HG03045 (cell line): Measurements from ENCODE around the gene SLC38A1.
A peak's percentile ranks its signal among the peaks of the same experiment; 100 is the strongest.
"Not testable (repeated sequence)": the region's sequence is repeated elsewhere in the genome, so short reads cannot be mapped to it uniquely, and the experiment has no call there.

Source experiments
- ATAC-seq: cut with Tn5 transposase; IDR thresholded peaks from one replicate; pipeline ENCODE4 v1.9.1; 2021; ENCODE audit warnings: mild to moderate bottlenecking, moderate library complexity; ENCODE audit not compliant: unreplicated experiment

SLC38A1 gene

GRCh38 chr12:46209914-46210872 is 58.6 kb downstream of the SLC38A1 start:
- peak; percentile 68 for ATAC-seq

DNA sequence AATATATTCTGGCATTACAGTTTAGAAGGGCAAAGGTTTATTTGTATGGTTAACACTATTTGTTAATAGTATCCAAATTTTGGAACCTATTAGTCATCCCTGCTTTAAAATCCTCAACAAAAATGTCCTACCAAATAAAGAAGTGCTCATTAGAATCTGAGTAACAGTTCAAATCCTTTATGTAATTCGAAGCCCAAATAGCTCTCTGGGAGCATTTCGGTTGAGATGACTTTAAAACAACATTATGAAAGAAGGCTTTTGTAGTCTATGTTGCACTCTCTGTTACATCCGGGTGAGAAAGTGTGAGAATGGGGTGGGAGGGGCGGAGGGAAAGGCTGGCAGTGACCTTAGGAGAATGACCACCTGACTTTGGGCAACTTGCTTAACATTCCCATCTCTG is 59.7 kb downstream of the SLC38A1 start:
- no peak for ATAC-seq

DNA sequence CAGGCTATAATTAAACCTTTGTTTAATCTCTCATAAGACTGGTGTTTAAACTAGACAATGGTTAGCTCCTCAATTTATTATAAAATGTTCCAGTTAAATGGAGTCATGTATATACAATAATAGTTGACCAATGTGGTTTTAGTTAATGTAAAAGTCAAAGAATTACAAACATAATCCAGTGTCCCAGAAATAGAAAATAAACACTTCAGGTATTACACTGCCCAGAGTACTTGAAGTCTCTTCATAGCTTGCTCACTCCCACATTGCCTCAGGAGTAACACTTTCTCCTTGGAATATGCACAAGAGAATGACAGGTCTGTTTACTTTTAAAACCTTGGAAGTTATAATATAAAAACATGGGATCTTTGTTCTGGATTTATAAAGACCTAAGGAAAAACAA is 60.5 kb downstream of the SLC38A1 start:
- no peak for ATAC-seq

- no peak for ATAC-seq
Measured at GRCh38 chr12:46207644-46208043, 61.2 kb downstream of the SLC38A1 start.

DNA sequence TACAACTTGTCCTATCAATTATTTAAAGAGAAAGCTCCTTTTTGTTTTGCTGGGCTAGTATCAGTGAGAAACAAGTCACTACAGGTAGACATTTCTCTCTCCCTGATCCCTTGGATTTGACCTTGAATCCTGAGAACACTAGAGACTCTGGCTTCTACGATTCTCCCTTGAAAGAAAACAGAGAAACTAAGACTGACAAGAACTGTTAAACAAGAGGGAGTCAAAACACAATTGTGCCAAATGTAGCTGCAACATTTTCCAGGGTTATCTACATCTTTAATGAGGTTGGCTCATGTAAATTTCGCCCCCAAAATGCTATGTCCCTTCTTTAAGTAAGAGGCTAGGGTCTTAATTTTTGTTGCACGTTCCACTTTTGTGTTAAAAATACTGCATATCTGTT is 62.4 kb downstream of the SLC38A1 start:
- no peak for ATAC-seq

DNA sequence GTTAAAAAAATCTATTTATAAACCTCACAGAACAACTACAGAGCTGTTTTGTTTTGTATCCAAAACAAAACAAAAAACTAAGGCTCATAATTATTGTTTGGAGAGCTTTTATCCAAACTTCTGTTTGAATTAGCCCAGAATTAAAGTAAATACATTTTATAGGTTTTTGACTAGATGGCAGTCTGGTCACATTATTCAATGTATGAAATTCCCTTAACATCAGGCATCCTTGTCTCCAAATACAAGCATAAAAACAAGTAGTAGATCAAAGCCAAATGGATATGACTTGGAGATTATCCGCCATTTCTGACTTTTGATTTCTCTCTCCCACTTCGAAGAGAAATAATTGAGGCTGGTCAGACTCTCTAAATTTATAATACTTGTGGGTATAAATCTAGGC is 63.5 kb downstream of the SLC38A1 start:
- no peak for ATAC-seq

DNA sequence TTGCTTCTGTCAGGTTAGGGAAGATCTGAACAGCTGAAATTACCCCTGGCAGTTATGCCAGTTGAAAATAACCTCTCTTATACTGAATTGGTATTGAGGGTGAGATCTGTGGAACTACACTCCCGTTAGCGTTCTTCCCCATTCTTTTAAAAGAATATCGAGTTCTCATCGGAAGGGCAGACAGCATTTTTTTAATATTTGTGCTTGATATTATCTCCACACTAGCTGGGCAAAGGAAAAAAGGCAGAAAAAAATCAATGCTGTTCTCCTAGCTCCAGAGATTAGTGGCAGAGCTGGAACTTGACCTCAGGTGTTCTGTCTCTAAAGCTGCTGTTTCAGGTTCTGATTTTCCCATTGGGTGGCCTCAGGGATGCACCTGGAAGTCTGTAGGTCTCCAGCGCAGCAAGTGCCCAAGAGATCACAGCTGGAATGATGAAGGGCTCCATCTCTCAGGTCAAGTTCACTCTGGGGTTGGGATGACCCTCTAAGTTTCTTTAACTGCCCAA is 67.5 kb downstream of the SLC38A1 start:
- ATAC-seq, result no peak

DNA sequence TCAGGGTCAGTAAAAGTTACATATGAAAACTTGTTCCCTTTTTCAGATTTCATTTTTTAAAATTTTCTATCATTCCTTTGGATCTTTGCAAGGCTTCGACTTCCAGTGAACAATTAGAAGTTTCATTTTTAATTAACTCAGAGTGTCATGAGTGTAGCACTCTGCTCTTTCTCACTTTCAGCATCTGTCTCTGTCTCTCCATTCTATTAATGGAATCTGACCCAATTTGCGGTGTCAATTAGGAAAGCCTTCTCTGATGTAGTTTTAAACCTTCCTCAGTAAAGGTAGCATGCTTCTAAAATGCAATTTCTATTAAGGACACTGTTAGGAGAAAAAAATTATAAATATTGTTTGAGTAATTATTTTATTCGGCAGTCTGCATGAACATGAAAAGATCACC is 68.3 kb downstream of the SLC38A1 start:
- no peak for ATAC-seq

GRCh38 chr12:46198913-46199312 is 69.9 kb downstream of the SLC38A1 start:
- ATAC-seq, result no peak

GRCh38 chr12:46197883-46198282 is 71.0 kb downstream of the SLC38A1 start:
- no peak for ATAC-seq

GRCh38 chr12:46190533-46190932 is 78.3 kb downstream of the SLC38A1 start:
- ATAC-seq, result not testable (repeated sequence)

- no peak for ATAC-seq
Measured at GRCh38 chr12:46188170-46188569, 80.7 kb downstream of the SLC38A1 start.

GRCh38 chr12:46187023-46187422 is 81.8 kb downstream of the SLC38A1 start:
- ATAC-seq, result no peak

DNA sequence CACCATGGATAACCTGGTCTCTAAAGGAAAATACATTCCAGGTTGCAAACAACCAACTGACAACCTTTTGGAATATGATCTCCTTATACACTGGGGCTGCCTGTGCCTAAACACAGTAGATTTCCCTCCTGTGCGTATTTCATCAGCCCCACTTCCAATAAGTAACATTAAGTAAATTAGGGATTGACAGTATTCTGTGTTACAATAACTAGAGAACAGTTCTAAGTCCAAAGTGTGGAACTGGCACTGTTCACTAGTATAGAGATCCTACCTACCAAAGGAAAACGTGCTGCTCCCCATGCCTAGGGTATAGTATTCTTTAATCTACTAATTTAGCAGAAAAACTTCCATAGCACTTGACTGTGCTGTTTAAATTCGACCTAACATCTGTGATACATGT is 82.8 kb downstream of the SLC38A1 start:
- ATAC-seq, result no peak

- ATAC-seq, result no peak
Measured at GRCh38 chr12:46185686-46186085, 83.2 kb downstream of the SLC38A1 start.

GRCh38 chr12:46184798-46185595 is 83.8 kb downstream of the SLC38A1 start:
- ATAC-seq, result no peak

GRCh38 chr12:46183112-46183511 is 85.7 kb downstream of the SLC38A1 start:
- no peak for ATAC-seq

DNA sequence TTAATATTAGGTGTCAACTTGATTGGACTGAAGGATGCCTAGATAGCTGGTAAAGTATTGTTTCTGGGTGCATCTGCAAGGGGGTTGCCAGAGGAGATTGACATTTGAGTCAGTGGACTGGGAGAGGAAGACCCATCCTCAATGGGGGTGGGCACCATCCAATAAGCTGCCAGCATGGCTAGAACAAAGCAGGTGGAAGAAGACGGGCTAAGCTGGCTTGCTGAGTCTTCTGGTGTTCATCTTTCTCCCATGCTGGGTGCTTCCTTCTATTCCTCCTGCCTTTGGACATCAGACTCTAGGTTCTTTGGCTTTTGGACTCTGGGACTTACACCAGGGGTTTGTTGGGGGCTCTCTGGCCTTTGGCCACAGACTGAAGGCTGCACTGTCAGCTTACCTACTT is 87.4 kb downstream of the SLC38A1 start:
- ATAC-seq, result no peak

- no peak for ATAC-seq
Measured at GRCh38 chr12:46179693-46180452, 89.0 kb downstream of the SLC38A1 start.

- ATAC-seq, result no peak
Measured at GRCh38 chr12:46177837-46178608, 90.8 kb downstream of the SLC38A1 start.
